ENCODE data around the gene ADSS1. TPM values are rescaled to one million over a fixed set of nuclear protein-coding genes. Genes with fewer than 3 reads are reported as not detected.

ADSS1 gene
- total RNA-seq, 5 donors from 2014 or later (not counting 1 experiment from before 2014, with no cell fraction given), result 2.4 to 5.7 (median 3.5) TPM

DNA sequence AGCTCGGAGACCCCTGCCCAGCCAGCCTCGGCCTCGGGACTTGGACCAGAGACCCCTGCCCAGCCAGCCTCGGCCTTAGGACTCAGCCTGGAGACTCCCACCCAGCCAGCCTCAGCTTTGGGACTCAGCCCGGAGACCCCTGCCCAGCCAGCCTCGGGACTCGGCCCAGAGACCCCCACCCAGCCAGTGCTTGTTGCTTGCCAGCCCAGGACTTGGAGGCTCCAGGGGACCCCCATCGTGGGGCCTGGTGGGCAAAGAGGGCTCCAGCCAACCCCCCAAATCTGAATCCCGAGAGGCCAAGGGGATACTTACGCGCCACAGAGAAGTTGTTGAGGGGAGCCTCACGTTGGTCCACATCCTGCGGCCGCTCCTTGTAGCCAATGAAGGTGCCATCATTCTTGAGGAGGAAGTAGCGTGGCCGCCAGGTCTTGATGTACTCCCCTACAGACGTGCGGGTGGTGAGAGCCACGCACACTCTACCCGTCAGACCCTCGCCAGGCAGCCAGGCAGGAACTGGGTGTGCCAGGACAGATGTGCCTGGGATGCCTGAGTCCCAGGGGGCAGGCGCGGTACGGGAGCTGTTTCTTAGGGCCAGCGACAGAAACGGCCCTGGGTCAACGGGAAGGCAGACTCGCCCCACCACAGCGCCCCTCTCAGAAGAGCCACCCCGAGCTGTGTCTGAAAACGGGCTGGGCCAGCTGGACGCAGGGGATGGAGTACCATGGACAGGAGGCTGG is 55.9 kb downstream of the ADSS1 start:
- Histone ChIP-seq H3K27ac (ENCODE audit: low read length) (no peak overlapping the region), H3K4me1 (ENCODE audit: control insufficient read depth in 1 of 2, extremely low read depth in 1 of 2, insufficient read depth in 2 of 2, low read length in 2 of 2) (peaks cover 0 to 15% of the 10 kb centered on the region in 2 experiments), H3K9me3 (no peaks in the 10 kb centered on the region), H3K27me3 (replicated peaks in 1 of 2; ENCODE audit: control insufficient read depth in 2 of 2, extremely low read depth in 1 of 2, insufficient read depth in 2 of 2, low read length in 1 of 2) (no peaks in the 10 kb centered on the region), H3K4me3 (ENCODE audit: control insufficient read depth in 1 of 2, extremely low read depth in 1 of 2, low read length in 1 of 2) (no peak overlapping the region), H3K36me3 (ENCODE audit: control insufficient read depth in 2 of 2, extremely low read depth in 1 of 2, insufficient read depth in 1 of 2, low read length in 1 of 2) (peaks cover 16 to 18% of the 10 kb centered on the region in 2 donors)
- H3K4me1 Mint-ChIP-seq, result no peaks in the 10 kb centered on the region
- H3K4me3 Mint-ChIP-seq, result no peak overlapping the region
- H3K9me3 Mint-ChIP-seq, result no peaks in the 10 kb centered on the region
- DNase-seq, result no peak
- CTCF ChIA-PET, result interaction anchor here in 1 of 2 donors (1.0 kb wide), 1 partner anchor 9 kb away, joined by 3 read pairs; no protein-coding TSS in a partner anchor
- ATAC-seq (replicated peaks in 1 of 4), result no peak
- 94% methylated on average over 28 of the region's 32 CpGs for WGBS (ENCODE audit: insufficient coverage)
- H3K27ac Mint-ChIP-seq, result no peak overlapping the region
- H3K36me3 Mint-ChIP-seq, result no peaks in the 10 kb centered on the region
- H3K27me3 Mint-ChIP-seq, result no peaks in the 10 kb centered on the region
- POLR2A ChIA-PET, result no interaction called here

- POLR2A ChIA-PET, result no interaction called here
- Histone ChIP-seq H3K9me3 (no peaks in the 10 kb centered on the region), H3K4me3 (ENCODE audit: control insufficient read depth in 1 of 2, extremely low read depth in 1 of 2, low read length in 1 of 2) (no peak overlapping the region), H3K27me3 (replicated peaks in 1 of 2; ENCODE audit: control insufficient read depth in 2 of 2, extremely low read depth in 1 of 2, insufficient read depth in 2 of 2, low read length in 1 of 2) (no peaks in the 10 kb centered on the region), H3K36me3 (ENCODE audit: control insufficient read depth in 2 of 2, extremely low read depth in 1 of 2, insufficient read depth in 1 of 2, low read length in 1 of 2) (peaks cover 14 to 18% of the 10 kb centered on the region in 2 donors), H3K27ac (ENCODE audit: low read length) (no peak overlapping the region), H3K4me1 (ENCODE audit: control insufficient read depth in 1 of 2, extremely low read depth in 1 of 2, insufficient read depth in 2 of 2, low read length in 2 of 2) (peaks cover 0 to 15% of the 10 kb centered on the region in 2 experiments)
- CTCF ChIA-PET, result interaction anchor here in 1 of 2 donors (1.0 kb wide), 1 partner anchor 10 kb away, joined by 3 read pairs; no protein-coding TSS in a partner anchor
- H3K36me3 Mint-ChIP-seq, result no peaks in the 10 kb centered on the region
- no peaks in the 10 kb centered on the region for H3K27me3 Mint-ChIP-seq
- ATAC-seq (replicated peaks in 1 of 4) (no peak), DNase-seq (no peak)
- no peaks in the 10 kb centered on the region for H3K9me3 Mint-ChIP-seq
- no peak overlapping the region for H3K4me3 Mint-ChIP-seq
- no peak overlapping the region for H3K27ac Mint-ChIP-seq
- peaks cover 0 to 3% (median 0%) of the 10 kb centered on the region in 3 donors for H3K4me1 Mint-ChIP-seq
- 95% methylated on average over 22 of the region's 24 CpGs for WGBS (ENCODE audit: insufficient coverage)
These were observed 56.5 kb downstream of the ADSS1 start for GRCh38 chr14:104780513-104781030.

DNA sequence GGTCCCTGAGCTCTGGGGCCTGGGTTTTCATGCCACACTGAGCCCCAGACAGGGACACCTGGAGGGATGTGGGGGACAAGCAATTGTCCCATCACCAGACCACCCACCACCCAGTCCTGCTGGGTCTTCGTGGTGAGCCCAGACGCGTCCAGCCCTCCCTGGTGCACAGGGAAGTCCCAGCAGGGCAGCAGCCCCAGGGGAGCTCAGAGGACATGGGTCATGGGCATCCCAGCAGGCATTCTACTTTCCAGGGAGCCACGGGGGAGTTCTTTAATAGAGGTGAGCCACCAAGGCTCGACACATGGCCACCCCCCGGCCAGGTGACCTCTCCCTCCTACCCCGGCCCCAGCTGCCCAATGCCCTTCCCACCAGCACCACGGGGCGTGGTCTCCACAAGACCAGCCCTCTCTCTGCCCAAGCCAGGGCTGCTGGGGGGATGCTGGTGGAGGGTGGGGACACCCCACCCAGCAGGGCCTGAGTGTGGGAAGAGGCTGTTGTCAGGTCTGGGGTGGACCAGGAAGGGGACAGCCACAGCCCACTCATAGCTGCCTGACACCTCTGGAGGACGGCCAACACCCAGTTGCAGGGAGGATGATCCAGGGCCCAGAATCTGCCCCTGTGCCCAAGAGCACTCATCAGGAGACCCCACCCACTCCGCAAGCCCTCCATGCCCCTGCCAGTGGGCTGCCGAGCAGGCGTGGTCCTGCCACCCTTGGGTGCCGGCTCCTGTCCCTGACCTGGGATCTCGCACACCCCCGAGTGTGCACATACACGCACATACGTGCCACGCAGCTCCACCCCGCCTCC is 57.4 kb downstream of the ADSS1 start:
- no peak for DNase-seq
- H3K9me3 Mint-ChIP-seq, result no peaks in the 10 kb centered on the region
- Histone ChIP-seq H3K36me3 (ENCODE audit: control insufficient read depth in 2 of 2, extremely low read depth in 1 of 2, insufficient read depth in 1 of 2, low read length in 1 of 2) (peaks cover 11 to 16% of the 10 kb centered on the region in 2 donors), H3K27ac (ENCODE audit: low read length) (no peak overlapping the region), H3K4me3 (ENCODE audit: control insufficient read depth in 1 of 2, extremely low read depth in 1 of 2, low read length in 1 of 2) (no peak overlapping the region), H3K9me3 (no peaks in the 10 kb centered on the region), H3K4me1 (ENCODE audit: control insufficient read depth in 1 of 2, extremely low read depth in 1 of 2, insufficient read depth in 2 of 2, low read length in 2 of 2) (peaks cover 0 to 20% of the 10 kb centered on the region in 2 experiments), H3K27me3 (replicated peaks in 1 of 2; ENCODE audit: control insufficient read depth in 2 of 2, extremely low read depth in 1 of 2, insufficient read depth in 2 of 2, low read length in 1 of 2) (no peaks in the 10 kb centered on the region)
- no peak overlapping the region for H3K27ac Mint-ChIP-seq
- CTCF ChIA-PET, result interaction anchor here (0.5 to 0.6 kb wide), 2 partner anchors 53 to 562 kb away, joined by 4 to 5 read pairs; no protein-coding TSS in a partner anchor
- ATAC-seq (replicated peaks in 1 of 4), result no peak
- peaks cover 0 to 11% (median 3%) of the 10 kb centered on the region in 3 donors for H3K4me1 Mint-ChIP-seq
- WGBS (ENCODE audit: insufficient coverage), result 86% methylated on average over 15 of the region's 20 CpGs
- no peaks in the 10 kb centered on the region for H3K36me3 Mint-ChIP-seq
- POLR2A ChIA-PET, result no interaction called here
- no peak overlapping the region for H3K4me3 Mint-ChIP-seq
- no peaks in the 10 kb centered on the region for H3K27me3 Mint-ChIP-seq

DNA sequence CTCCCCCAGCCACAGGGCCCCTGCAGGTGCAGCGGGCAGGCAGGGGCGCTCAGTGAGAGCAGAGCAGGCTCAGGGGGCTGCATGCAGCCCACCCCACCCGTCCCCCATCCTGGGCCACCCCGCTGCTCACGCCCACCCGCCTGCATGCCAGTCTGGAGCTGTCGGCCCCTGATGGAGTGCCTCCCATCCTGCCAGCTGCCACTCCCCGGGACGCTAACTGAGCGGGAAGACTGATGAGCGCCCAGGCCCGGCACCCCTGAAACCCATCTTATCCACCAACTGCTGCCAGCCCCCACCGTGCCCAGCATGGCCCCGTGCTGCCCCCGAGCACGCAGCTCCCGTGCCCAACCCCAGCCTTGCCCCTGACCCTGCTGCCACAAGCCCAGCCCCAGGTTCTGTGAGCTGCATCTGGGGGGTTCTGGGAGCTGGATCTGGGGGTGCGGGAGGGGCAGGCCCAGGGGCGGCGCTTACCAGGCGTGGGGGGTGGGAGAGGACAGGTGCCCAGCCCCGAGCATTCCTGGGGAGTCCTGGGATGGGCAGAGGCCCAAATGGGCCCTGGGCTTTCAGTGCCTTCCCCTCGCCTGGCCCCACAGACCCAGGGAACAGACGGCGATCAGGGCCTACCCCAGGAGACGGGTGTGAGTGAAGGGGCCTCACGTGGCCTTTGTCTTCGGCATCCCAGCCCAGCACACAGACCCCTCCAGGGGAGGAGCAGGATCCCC is 58.2 kb downstream of the ADSS1 start:
- Mint-ChIP-seq H3K36me3 (no peaks in the 10 kb centered on the region), H3K4me3 (no peak overlapping the region), H3K27ac (no peak overlapping the region), H3K27me3 (no peaks in the 10 kb centered on the region), H3K4me1 (peaks cover 0 to 16% (median 8%) of the 10 kb centered on the region in 3 donors), H3K9me3 (no peaks in the 10 kb centered on the region)
- CTCF ChIA-PET, result interaction anchor here in 1 of 2 donors (0.6 kb wide), 1 partner anchor 561 kb away, joined by 4 read pairs; no protein-coding TSS in a partner anchor
- H3K4me1 ChIP-seq (ENCODE audit: control insufficient read depth in 1 of 2, extremely low read depth in 1 of 2, insufficient read depth in 2 of 2, low read length in 2 of 2), result peaks cover 0 to 28% of the 10 kb centered on the region in 2 experiments
- POLR2A ChIA-PET, result no interaction called here
- ATAC-seq (replicated peaks in 1 of 4) (no peak), DNase-seq (no peak)
- no peaks in the 10 kb centered on the region for H3K27me3 ChIP-seq (replicated peaks in 1 of 2; ENCODE audit: control insufficient read depth in 2 of 2, extremely low read depth in 1 of 2, insufficient read depth in 2 of 2, low read length in 1 of 2)
- H3K36me3 ChIP-seq (ENCODE audit: control insufficient read depth in 2 of 2, extremely low read depth in 1 of 2, insufficient read depth in 1 of 2, low read length in 1 of 2), result peaks cover 9 to 11% of the 10 kb centered on the region in 2 donors
- H3K9me3 ChIP-seq, result no peaks in the 10 kb centered on the region
- no peak overlapping the region for H3K4me3 ChIP-seq (ENCODE audit: control insufficient read depth in 1 of 2, extremely low read depth in 1 of 2, low read length in 1 of 2)
- H3K27ac ChIP-seq (ENCODE audit: low read length), result no peak overlapping the region
- WGBS (ENCODE audit: insufficient coverage), result 96% methylated on average over 23 of the region's 28 CpGs

DNA sequence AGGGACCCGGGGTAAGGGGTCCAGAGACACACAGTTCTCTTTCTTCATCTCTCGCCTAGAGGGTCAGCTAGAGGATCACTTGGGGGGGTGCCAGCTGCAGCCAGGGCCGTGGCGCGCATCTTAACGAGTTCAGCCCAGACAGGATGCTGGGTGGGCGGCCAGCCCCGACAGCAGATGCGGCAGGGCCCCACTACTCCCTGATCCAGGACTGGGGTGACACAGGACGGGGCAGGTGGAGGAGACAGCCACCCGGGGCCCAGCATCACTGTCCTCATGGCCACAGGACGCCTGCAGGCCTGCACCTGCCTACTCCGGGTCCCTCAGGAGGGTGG is 58.7 kb downstream of the ADSS1 start:
- Mint-ChIP-seq H3K9me3 (no peaks in the 10 kb centered on the region), H3K27ac (no peak overlapping the region), H3K36me3 (no peaks in the 10 kb centered on the region), H3K4me3 (no peak overlapping the region), H3K4me1 (peaks cover 0 to 17% (median 9%) of the 10 kb centered on the region in 3 donors), H3K27me3 (no peaks in the 10 kb centered on the region)
- WGBS (ENCODE audit: insufficient coverage), result 83% methylated on average over 13 of the region's 13 CpGs
- H3K4me3 ChIP-seq (ENCODE audit: control insufficient read depth in 1 of 2, extremely low read depth in 1 of 2, low read length in 1 of 2), result no peak overlapping the region
- H3K27me3 ChIP-seq (replicated peaks in 1 of 2; ENCODE audit: control insufficient read depth in 2 of 2, extremely low read depth in 1 of 2, insufficient read depth in 2 of 2, low read length in 1 of 2), result no peaks in the 10 kb centered on the region
- H3K27ac ChIP-seq (ENCODE audit: low read length), result no peak overlapping the region
- ChIA-PET POLR2A (no interaction called here), CTCF (no interaction called here)
- H3K4me1 ChIP-seq (ENCODE audit: control insufficient read depth in 1 of 2, extremely low read depth in 1 of 2, insufficient read depth in 2 of 2, low read length in 2 of 2), result peaks cover 0 to 33% of the 10 kb centered on the region in 2 experiments
- H3K36me3 ChIP-seq (ENCODE audit: control insufficient read depth in 2 of 2, extremely low read depth in 1 of 2, insufficient read depth in 1 of 2, low read length in 1 of 2), result peaks cover 9 to 11% of the 10 kb centered on the region in 2 donors
- H3K9me3 ChIP-seq, result no peaks in the 10 kb centered on the region
- ATAC-seq (replicated peaks in 1 of 4) (no peak), DNase-seq (no peak)

Data from T-cell (primary cell).